Activated CD4-positive, alpha-beta T cell treated with anti-CD3 and anti-CD28 coated beads for 24 hours (primary cell): ENCODE results near the gene DPH6.
"Not testable (repeated sequence)": the region's sequence is repeated elsewhere in the genome, so short reads cannot be mapped to it uniquely, and the experiment has no call there.

Experiments
- DNase-seq, 2 donors: peaks; one replicate each; pipeline ENCODE4 v3.0.0-alpha.2; 2020; ENCODE audit warnings: low read depth in 2 of 2

The DPH6 gene

DNA sequence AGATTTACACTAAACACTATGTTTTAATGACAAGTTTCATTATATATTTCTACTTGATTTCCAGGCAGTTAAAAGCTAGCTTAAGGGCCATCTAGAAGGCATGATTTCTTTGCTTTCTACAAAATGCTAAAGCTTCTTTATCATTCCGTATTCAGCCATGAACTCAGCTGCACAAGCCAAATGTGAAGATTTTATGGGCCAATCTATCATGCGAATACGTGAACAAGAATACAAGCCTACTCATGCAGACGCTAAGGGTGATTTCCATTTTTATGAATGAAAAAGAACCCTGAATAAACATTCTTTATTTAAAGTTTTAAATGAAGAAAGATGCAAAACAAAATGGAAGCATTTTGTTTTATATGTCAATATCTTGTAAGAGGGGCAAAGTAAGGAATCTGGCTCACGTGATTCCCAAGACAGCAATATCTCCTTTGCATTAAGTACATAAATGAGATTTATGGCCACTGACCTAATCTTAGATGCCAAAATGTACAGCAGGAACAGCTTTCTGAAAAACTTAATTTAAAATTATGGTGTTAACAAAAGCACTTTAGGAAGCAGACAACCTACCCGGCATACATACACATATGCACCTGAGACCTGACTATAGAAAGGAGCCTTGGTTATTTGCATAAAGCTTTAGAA is 215.8 kb downstream of the DPH6 start:
- no peak for DNase-seq

- DNase-seq = no peak
These were observed 216.4 kb downstream of the DPH6 start for GRCh38 chr15:35329521-35329961.

- not testable (repeated sequence) for DNase-seq
These were observed 217.1 kb downstream of the DPH6 start for GRCh38 chr15:35328836-35329235.

DNA sequence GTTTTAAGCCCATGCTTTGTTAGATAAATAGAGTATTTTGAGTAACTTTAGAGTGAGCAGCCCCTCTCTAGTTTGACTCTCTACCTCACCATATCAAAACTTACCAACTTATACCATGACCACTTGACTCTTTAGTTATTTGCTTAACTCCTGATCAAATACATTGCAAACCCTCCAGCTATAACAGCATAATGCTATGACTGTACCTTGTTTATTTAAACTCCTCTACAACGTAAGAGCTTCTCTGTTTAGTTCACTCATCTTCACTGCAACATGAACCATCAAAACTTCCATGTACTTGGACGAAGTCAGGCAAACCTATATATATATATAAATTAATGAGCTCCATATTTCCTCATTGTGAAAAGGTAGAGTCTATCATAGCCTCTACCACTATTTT is 218.2 kb downstream of the DPH6 start:
- no peak for DNase-seq

DNA sequence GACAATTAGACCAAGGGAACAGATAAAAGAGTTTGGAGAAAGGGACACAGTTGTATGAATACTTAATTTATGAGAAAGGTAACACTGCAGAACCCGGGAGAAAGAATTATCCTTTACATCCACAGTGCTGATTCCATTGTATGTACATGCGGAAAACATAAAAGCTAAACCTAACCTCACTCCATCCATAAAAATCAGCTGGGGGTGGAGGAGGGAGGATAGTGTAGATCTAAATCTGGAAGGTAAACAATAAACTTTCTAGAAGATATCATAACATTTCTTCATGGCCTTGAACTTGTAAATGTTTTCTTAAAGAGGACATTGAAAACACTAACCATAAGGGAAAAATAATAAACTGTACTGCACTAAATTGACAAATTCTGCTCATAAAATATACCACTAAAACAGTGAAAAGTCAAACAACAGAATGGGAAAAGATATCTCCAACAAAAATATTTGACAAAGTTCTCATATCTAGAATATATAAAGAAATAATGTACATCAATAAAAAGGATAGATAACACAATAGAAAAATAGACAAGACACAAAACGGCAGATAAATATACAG is 220.5 kb downstream of the DPH6 start:
- no peak for DNase-seq

DNA sequence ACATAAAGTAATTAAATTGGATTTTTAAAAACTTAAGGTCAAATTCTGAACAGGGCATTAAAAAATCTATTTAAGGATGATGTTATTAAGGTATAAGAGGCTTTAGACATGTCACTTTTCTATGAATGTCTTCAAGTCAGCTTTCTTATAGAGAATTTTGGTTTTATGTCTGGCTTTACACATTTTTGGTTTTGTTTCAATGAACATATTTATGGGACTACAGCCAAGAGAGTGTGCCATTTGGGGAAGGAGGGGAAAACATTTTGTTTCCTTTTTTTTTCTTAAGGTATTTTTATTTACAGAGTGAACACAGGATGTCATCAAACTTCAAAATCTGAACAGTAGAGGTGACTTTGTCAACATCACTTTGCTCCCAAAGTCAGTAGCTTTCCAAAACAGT is 222.8 kb downstream of the DPH6 start:
- no peak for DNase-seq

DNA sequence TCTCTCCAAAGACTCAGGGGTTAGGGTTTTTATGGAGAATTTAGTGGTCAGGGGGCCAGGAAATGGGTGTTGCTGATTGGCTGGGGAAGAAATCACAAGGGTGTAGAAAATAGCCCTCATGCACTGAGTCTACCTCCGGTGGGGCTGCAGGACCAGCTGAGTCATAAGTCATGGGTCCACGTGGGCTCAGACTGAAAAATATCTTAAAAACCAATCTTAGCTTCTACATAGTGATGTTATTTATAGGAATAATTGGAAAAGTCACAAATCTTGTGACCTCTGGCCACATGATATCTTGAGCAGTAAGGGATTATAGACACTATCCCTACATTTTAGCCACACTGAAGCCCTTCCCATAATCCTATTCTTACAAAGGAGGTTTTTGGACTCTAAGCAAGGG is 224.0 kb downstream of the DPH6 start:
- DNase-seq = no peak

DNA sequence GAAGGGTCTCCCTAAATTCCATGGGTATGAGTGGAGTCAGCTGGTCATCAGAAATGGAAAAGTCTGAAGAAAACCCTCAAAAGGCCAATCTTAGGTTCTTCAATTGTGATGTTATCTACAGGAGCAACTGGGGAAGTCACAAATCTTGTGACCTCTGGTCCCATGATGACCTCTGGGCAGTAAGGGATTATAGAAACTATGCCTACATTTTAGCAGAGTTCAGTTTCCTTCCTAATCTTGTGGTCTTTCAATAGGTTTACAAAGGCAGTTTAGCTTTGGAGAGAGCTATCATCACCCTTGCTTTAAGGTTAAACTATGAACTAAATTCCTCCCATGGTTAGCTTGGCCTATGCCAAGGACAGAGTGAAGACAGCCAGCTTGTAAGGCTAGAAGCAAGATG is 225.1 kb downstream of the DPH6 start:
- DNase-seq = no peak
